HG03439 (cell line): ENCODE measurements around the gene TSSK2.

ENCODE experiments used
- ATAC-seq: cut with Tn5 transposase; IDR thresholded peaks from one replicate; pipeline ENCODE4 v1.9.1; 2021; ENCODE audit warnings: mild to moderate bottlenecking, moderate library complexity; ENCODE audit not compliant: unreplicated experiment

The TSSK2 gene

GRCh38 chr22:19179497-19180048, 48.5 kb downstream of the TSSK2 start:
- no peak for ATAC-seq

DNA sequence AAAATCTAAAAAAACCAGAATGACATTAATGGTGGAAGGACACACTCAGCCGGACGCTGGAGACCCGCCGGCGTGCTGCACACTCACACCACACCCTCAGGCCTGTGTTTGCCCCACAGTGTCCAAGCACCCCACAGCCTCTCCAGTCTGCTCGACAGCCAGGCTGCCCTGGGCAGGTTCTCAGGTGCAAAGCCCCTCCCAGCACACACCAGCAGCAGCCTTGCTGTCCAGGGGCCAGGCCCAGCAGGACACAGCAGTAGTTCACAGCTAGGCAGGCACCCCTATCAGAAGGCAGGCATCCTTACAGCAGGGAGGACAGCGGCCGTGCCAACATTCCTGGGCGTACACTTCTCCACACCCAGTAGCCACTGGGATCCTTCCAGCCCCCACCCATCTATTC, 49.1 kb downstream of the TSSK2 start:
- ATAC-seq: no peak

- no peak for ATAC-seq
These were observed 49.8 kb downstream of the TSSK2 start for GRCh38 chr22:19180740-19181410.

DNA sequence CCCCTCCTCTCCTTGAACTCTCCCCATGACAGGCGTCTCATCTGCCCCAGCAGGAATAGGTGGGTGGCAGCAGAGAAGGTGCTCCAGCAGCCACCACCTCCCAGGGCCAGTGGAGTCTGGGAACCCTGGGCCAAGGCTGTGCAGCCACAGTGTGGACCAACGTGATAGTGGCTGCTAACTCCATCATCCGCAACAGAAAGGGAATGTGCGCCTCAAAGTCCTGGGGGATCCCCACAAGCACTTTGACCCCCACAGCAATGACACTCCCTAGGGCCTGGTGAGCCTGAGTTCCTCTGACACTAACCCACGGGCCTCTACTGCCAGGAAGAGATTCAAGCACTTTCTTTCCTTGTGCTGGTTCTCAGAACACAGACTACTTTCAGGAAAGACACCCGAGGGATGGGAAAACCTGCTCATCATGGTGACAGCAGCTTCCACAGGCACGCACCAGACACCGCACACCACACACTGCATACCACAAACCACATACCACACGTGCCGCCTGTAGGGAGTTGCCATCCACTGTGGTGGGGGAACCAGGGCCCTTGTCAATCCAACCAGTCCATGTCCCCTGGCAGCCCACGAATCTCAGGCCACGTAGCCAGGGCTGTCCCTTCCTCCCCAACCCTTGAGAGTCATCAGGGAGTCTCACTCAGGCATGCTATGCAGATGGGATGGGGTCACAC, 50.8 kb downstream of the TSSK2 start:
- no peak for ATAC-seq
